ENCODE results near the gene UNCX.

UNCX gene

GRCh38 chr7:1283941-1284742 is 51.5 kb downstream of the UNCX start:
- Histone ChIP-seq H3K79me1 (ENCODE audit: low read length) (peaks cover 4% of the 10 kb centered on the region), H4K91ac (ENCODE audit: low read depth, low read length) (no peak overlapping the region), H3K4me3 (ENCODE audit: low read depth, low read length) (no peak overlapping the region), H3K18ac (ENCODE audit: low read length) (no peak overlapping the region), H3K4me2 (ENCODE audit: low read length) (no peak overlapping the region), H2AK5ac (ENCODE audit: low read length) (no peak overlapping the region), H3K4me1 (ENCODE audit: control insufficient read depth in 1 of 2, insufficient read depth in 2 of 2, low read length in 2 of 2) (peaks cover 4 to 5% of the 10 kb centered on the region in 2 experiments), H2AFZ (ENCODE audit: insufficient read depth, low read length, poor library complexity) (no peak overlapping the region), H3K9me3 (ENCODE audit: insufficient read depth, low read depth, low read length) (peaks cover 3% of the 10 kb centered on the region), H3K9ac (ENCODE audit: low read length) (no peak overlapping the region), H3K23ac (ENCODE audit: low read length) (no peak overlapping the region), H3K36me3 (ENCODE audit: control insufficient read depth in 1 of 2, insufficient read depth in 2 of 2, low read length in 2 of 2) (no peaks in the 10 kb centered on the region), H3K4ac (ENCODE audit: low read depth, low read length) (no peak overlapping the region), H4K12ac (ENCODE audit: low read depth, low read length) (no peak overlapping the region), H3K27me3 (ENCODE audit: insufficient read depth, low read length) (no peaks in the 10 kb centered on the region), H3K27ac (ENCODE audit: low read depth, low read length) (no peak overlapping the region), H3K14ac (ENCODE audit: low read length) (no peak overlapping the region), H2BK12ac (ENCODE audit: low read length) (no peak overlapping the region), H4K8ac (ENCODE audit: low read depth, low read length) (no peak overlapping the region), H3K79me2 (ENCODE audit: control insufficient read depth, insufficient read depth, low read length, poor library complexity) (no peaks in the 10 kb centered on the region), H2BK5ac (ENCODE audit: low read depth, low read length, poor library complexity) (no peak overlapping the region), H2BK120ac (ENCODE audit: insufficient read depth, low read length, poor library complexity) (no peak overlapping the region)
- no peak for DNase-seq
- no CpG with 5 or more reads among the region's 19 CpGs for WGBS (ENCODE audit: extremely low coverage, insufficient coverage, insufficient read length)

GRCh38 chr7:1284743-1285458 is 52.2 kb downstream of the UNCX start:
- H3K79me2 ChIP-seq (ENCODE audit: control insufficient read depth, insufficient read depth, low read length, poor library complexity) = no peaks in the 10 kb centered on the region
- no peak overlapping the region for H3K4me3 ChIP-seq (ENCODE audit: low read depth, low read length)
- no peak overlapping the region for H3K18ac ChIP-seq (ENCODE audit: low read length)
- H3K79me1 ChIP-seq (ENCODE audit: low read length) = peaks cover 6% of the 10 kb centered on the region
- H4K12ac ChIP-seq (ENCODE audit: low read depth, low read length) = no peak overlapping the region
- H3K4ac ChIP-seq (ENCODE audit: low read depth, low read length) = no peak overlapping the region
- H3K14ac ChIP-seq (ENCODE audit: low read length) = no peak overlapping the region
- no peak overlapping the region for H3K23ac ChIP-seq (ENCODE audit: low read length)
- DNase-seq = no peak
- peaks cover 7 to 8% of the 10 kb centered on the region in 2 experiments for H3K4me1 ChIP-seq (ENCODE audit: control insufficient read depth in 1 of 2, insufficient read depth in 2 of 2, low read length in 2 of 2)
- H2AK5ac ChIP-seq (ENCODE audit: low read length) = no peak overlapping the region
- H2BK12ac ChIP-seq (ENCODE audit: low read length) = no peak overlapping the region
- H4K91ac ChIP-seq (ENCODE audit: low read depth, low read length) = no peak overlapping the region
- no CpG with 5 or more reads among the region's 20 CpGs for WGBS (ENCODE audit: extremely low coverage, insufficient coverage, insufficient read length)
- H4K8ac ChIP-seq (ENCODE audit: low read depth, low read length) = no peak overlapping the region
- H2BK5ac ChIP-seq (ENCODE audit: low read depth, low read length, poor library complexity) = no peak overlapping the region
- H3K27ac ChIP-seq (ENCODE audit: low read depth, low read length) = no peak overlapping the region
- no peak overlapping the region for H2AFZ ChIP-seq (ENCODE audit: insufficient read depth, low read length, poor library complexity)
- no peaks in the 10 kb centered on the region for H3K36me3 ChIP-seq (ENCODE audit: control insufficient read depth in 1 of 2, insufficient read depth in 2 of 2, low read length in 2 of 2)
- H3K27me3 ChIP-seq (ENCODE audit: insufficient read depth, low read length) = no peaks in the 10 kb centered on the region
- H3K9me3 ChIP-seq (ENCODE audit: insufficient read depth, low read depth, low read length) = peaks cover 3% of the 10 kb centered on the region
- H3K9ac ChIP-seq (ENCODE audit: low read length) = no peak overlapping the region
- no peak overlapping the region for H3K4me2 ChIP-seq (ENCODE audit: low read length)
- no peak overlapping the region for H2BK120ac ChIP-seq (ENCODE audit: insufficient read depth, low read length, poor library complexity)

DNA sequence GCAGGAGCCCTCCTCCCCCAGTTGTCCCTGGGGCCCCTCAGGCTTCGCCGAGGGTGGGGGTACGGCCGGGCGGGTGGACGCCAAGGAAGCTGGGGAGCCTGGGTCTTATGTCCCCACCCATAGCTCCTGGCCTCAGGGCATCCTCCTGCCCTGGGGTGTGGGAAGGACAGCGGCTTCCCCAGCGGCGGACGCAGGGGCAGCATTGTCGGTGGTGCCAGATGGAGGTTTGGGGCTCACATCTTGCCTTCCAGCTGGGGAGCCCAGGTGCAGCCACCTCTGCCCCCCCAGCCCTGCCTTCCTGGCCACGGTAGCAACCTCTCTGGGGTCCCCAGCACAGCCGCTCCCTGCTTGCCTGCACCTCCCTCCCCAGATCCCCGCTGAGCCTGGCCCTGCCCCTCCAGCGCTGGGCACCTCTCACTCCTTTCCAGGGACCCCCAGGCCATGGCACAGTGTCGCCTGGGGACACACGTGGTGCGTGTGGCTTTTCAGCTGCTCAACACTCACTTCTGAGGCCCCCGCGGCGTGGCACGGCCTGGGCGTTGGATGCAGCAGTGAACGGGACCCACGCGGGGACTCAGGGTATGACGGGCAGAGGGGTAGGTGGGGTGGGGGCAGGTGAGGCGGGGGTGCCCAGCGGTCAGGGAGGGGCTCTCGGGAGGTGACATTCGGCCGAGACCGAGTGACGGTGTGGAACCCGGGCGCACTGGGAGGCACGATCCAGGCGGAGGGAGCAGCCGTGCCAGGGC is 53.1 kb downstream of the UNCX start:
- no peak overlapping the region for H3K4ac ChIP-seq (ENCODE audit: low read depth, low read length)
- no peak overlapping the region for H4K12ac ChIP-seq (ENCODE audit: low read depth, low read length)
- no peak overlapping the region for H2AK5ac ChIP-seq (ENCODE audit: low read length)
- H3K4me2 ChIP-seq (ENCODE audit: low read length) = no peak overlapping the region
- no peak for DNase-seq
- H2BK12ac ChIP-seq (ENCODE audit: low read length) = no peak overlapping the region
- H3K18ac ChIP-seq (ENCODE audit: low read length) = no peak overlapping the region
- no peak overlapping the region for H2BK5ac ChIP-seq (ENCODE audit: low read depth, low read length, poor library complexity)
- no peak overlapping the region for H3K14ac ChIP-seq (ENCODE audit: low read length)
- H3K9me3 ChIP-seq (ENCODE audit: insufficient read depth, low read depth, low read length) = peaks cover 3% of the 10 kb centered on the region
- no peaks in the 10 kb centered on the region for H3K36me3 ChIP-seq (ENCODE audit: control insufficient read depth in 1 of 2, insufficient read depth in 2 of 2, low read length in 2 of 2)
- H3K27ac ChIP-seq (ENCODE audit: low read depth, low read length) = no peak overlapping the region
- H2AFZ ChIP-seq (ENCODE audit: insufficient read depth, low read length, poor library complexity) = no peak overlapping the region
- peaks cover 15 to 16% of the 10 kb centered on the region in 2 experiments for H3K4me1 ChIP-seq (ENCODE audit: control insufficient read depth in 1 of 2, insufficient read depth in 2 of 2, low read length in 2 of 2)
- no peaks in the 10 kb centered on the region for H3K27me3 ChIP-seq (ENCODE audit: insufficient read depth, low read length)
- H2BK120ac ChIP-seq (ENCODE audit: insufficient read depth, low read length, poor library complexity) = no peak overlapping the region
- H3K4me3 ChIP-seq (ENCODE audit: low read depth, low read length) = no peak overlapping the region
- H3K79me1 ChIP-seq (ENCODE audit: low read length) = peaks cover 10% of the 10 kb centered on the region
- no peak overlapping the region for H4K91ac ChIP-seq (ENCODE audit: low read depth, low read length)
- no peak overlapping the region for H3K9ac ChIP-seq (ENCODE audit: low read length)
- H3K79me2 ChIP-seq (ENCODE audit: control insufficient read depth, insufficient read depth, low read length, poor library complexity) = peaks cover 1% of the 10 kb centered on the region
- WGBS (ENCODE audit: extremely low coverage, insufficient coverage, insufficient read length) = no CpG with 5 or more reads among the region's 39 CpGs
- no peak overlapping the region for H4K8ac ChIP-seq (ENCODE audit: low read depth, low read length)
- no peak overlapping the region for H3K23ac ChIP-seq (ENCODE audit: low read length)
